GM18519 (cell line): Measurements from ENCODE around the gene NHLRC4.

Source experiments
- ATAC-seq: cut with Tn5 transposase; IDR thresholded peaks from one replicate; pipeline ENCODE4 v1.9.1; 2021; ENCODE audit warnings: mild to moderate bottlenecking, moderate library complexity; ENCODE audit not compliant: unreplicated experiment, low FRiP score

The NHLRC4 gene

DNA sequence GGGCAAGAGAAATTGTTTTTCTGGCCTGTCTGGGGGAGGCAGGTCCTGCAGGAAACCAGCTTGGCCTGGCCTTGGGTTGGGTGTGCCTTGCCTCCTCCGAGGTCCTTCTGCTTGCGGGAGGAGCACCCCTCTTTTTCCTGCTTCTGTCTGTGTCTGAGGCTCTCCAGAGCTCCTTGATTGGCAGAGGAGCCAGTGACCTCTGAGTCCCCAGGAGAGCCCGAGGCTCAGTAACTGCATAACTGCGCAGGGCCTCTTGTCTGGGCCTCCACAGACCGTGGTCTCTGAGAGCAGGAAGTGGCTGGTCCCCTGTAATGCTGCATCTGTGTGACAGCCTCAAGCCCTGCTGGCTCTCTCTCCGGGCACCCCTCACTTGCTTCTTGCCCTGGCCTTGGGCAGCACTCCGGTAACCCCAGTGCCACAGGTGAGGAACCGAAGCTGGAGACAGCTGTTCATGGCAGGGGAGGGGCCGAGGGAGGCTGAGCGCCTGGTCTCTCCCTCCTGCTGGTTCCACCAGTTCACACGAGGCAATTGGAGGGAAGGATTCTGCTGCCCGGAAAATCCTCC lies 37.7 kb upstream of the NHLRC4 start:
- ATAC-seq: no peak

DNA sequence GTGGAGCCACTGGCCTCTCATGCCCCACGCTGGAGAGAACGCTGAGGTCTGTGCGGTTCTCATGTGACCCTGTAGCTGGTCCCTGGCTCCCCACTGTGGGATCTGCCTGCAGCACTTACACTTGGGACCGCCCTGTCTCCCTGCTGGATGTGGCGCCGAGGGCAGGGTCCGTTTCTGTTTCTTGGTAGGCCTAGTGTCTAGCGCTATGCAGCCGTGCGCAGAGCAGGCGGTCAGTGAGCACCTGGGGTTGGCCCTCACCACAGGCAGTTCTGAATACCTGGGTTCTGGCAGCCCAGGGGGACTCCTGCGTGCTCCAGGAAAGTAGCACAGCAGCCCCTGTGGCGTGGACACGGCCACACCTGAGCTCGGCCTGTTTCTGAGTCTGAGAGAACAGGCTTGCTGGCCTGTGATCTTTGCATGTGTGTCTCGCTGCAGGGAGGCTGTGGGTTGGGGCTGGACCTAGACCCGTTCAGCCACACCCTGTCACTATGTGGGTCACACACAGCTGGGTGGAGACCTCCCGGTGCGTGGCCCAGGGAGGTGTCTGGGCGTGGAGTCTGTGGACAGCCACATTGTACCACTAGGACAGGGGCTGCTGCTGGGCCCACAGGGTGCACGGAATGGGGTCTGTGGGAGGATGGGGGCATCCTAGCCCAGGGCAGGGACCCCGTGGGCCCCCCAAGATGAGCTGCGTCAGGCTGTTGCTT lies 36.5 kb upstream of the NHLRC4 start:
- ATAC-seq: no peak

DNA sequence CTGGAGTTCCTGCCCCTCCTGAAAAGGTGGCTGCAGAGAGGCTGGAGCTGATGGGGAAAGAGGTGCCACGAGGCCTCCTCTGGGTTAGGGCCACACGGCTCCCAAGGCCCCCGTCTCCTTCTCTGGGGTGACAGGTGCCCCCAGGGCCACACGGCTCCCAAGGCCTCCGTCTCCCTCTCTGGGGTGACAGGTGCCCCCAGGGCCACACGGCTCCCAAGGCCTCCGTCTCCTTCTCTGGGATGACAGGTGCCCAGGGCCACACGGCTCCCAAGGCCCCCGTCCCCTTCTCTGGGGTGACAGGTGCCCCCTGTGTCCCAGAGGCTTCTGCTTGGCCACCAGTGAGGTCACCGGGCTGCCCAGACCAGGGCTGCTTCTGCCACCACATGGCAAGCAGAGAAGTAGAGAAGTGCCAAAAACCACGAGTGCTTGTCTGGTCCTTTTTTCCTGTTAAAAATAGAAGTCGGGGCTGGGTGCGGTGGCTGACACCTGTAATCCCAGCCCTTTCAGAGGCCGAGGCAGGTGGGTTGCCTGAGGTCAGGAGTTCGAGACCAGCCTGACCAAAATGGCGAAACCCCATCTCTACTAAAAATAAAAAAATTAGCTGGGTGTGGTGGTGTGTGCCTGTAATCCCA lies 35.2 kb upstream of the NHLRC4 start:
- ATAC-seq: no peak

DNA sequence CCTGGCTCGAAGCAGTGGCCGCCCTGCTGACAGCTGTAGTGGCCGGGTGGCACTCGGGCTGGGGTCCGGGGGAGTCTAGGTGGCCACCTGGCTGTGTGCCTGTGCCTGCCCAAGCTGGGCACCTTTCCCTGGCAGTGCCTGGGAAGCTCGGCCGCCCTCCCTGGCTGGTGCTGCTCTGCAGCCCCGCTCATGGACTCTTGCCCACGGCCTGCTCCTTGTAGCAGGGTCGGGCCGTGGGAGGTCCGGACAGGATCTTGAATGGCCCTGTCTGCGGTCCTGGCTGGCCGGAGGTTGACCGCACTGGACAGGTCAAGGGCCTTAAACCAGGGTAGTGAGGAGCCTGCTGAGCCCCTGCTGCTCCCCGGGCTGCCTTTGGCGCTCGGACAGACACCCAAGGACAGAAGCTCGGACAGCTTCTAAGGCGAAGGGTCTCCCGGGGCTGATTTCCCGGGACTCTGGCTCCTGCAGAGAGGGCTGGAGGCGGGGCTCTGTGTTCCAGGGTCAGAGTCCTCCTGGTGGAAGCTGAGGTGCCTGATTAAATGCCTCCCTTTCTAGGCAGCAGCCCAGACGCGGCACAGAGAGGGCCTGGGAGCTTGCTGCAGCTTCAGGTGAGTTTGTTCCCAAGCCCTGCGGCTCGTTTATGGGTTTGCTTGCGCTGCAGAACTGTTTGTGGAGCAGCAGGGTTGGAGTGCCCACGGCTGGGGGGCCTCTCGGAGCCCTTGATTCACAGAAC lies 33.2 kb upstream of the NHLRC4 start:
- no peak for ATAC-seq

DNA sequence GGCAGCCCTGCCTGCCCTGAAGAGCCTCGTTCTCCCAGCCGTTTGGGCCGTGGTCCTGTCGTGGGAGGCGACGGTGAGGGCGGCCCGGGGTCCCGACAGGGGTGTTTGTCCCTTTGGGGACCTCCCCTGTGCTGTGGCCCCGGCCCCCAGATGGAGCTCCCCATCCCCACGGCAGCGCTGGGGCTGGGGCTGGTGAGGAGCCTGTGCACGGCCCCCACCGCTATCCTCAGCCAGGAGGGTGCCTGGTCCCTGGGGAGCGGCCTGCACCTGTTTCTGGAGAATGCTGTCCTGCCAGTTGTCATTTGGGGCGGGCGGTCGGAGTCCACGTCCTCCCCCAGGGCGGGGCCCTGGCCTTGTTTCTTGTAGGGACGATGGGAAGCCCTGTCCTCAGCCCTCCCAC lies 32.7 kb upstream of the NHLRC4 start:
- ATAC-seq: no peak

DNA sequence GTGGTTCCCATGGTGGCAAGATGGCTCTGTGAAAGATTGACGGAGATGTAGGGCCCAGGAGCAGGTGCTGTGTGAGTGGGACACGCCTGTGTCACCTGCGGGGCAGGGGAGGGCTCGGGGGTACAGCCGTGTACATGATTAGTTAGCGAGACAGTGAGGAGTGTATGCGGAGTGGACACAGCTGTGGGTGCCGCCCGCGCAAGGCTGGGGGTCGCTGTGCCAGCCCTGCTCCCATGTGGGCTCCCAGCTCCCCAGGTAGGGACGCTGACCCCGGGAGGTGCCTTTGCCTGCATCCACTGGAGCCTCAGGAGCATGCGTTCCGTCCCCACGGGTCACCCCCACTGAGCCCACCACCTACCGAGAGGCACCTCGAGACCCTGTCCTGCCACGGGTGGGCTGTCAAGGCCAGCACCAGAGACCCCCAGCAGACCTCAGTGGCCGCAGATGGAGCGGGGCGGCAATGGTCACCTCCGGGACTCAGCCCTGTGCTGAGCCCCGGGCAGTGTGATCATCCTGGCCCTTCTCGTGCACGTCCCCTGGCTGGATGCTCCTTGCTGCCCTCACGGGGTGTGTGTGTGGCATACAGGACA lies 31.9 kb upstream of the NHLRC4 start:
- ATAC-seq: no peak

DNA sequence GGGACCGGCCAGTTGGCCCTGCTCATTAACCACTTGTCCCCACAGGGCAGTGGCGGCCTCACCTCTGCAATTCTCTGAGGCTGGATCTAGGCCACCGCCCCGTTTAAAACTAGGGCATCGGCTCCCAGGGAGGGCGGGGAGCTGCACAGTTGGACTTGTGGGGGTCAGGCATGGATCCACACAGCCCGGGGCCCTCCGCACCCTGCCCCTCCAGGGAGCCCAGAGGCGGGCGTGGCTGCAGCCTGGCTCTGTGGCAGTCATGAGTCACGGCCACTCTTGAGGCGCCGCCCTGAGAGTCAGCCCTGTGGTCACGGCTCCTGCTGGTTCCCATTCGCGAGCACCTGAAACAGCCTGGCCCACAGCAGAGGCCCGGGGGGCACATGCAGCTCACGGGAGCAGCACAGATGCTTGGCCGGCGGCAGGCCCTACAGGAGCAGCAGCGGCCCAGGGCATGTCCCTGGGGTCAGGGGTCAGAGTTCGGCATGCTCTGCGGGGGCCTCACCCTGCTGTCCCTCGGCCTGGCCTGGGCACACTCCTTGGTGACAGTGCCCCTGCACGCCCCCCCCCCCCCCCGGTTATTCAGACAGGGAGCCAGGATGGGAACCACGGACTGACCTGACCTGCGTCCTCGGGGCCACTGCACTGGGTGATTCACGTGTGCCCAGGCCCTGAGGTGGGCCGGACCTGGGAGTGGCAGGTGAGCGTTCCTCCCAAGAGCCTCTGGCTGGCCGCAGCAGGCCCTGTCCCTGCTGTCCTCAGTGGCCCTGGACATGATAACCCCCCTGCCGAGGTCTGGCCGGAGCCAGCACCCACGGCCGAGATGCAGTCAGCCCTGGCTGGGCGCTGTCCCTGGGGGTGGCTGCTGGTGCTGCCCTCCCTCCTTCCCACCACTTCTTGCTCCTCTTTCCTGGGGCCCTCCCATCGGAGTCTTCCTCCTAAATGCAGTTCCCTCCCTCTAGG lies 31.1 kb upstream of the NHLRC4 start:
- no peak for ATAC-seq

DNA sequence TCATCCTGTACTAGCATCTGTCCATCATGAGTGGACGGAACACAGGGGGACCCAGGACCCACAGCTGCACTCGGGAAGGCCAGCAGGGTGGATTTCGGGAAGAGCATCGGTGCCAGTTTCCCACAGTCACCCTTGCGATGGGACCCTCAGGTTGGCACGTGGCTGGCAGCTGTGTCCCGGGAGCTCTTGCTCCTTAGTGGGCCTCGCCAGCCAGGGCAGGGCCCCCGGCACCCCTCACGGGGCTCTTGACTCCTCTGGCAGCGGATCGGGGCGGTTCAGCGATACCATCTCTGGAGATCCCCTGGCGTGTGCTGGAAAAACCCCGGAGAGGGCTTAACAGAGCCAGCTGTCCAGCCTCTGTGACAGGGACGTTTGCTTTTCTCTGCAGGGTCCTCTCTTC lies 30.1 kb upstream of the NHLRC4 start:
- ATAC-seq: no peak

DNA sequence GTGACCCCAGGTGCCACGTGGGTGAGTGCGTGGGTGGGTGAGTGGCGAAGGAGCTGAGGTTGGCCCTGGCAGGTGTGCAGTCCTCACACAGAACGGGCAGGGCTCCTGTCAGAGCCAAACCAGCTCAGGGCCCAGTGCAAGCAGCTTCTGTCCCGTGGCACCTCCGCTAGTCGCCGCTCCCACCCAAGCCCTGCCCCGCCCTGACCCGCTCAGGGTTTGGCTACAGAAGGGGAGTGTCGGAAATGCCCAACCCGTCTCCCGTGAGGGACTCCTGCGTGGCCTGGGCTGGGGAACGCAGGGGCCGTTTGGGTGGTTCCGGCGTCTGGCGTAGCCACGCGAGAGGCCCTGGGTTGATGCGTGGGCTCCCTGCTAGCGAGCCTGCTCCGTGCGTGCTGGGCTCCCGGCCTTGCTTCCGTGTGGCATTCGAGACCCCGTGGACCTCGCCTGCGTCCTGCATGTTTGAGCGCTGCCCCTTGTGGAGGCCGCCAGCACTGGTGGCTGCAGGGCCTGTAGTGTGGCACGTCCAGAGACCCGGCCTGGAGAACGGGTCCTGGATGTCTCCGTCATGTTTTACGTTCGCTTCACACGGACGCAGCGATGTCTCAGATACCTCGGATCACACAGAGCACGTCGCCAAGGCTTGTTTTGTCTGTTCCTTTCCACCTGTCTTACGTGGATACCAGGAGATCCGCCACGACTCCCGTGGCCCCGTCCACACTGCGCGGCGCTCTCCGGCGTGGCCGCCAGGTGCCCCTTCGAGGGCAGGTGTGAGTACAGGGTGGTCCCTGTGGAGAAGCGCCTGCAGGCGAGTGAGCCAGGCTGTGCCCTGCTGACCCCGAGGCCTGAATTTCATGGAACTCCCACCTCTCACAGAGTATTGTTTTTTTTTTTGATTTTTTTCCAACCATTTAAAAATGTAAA lies 29.1 kb upstream of the NHLRC4 start:
- ATAC-seq: no peak

DNA sequence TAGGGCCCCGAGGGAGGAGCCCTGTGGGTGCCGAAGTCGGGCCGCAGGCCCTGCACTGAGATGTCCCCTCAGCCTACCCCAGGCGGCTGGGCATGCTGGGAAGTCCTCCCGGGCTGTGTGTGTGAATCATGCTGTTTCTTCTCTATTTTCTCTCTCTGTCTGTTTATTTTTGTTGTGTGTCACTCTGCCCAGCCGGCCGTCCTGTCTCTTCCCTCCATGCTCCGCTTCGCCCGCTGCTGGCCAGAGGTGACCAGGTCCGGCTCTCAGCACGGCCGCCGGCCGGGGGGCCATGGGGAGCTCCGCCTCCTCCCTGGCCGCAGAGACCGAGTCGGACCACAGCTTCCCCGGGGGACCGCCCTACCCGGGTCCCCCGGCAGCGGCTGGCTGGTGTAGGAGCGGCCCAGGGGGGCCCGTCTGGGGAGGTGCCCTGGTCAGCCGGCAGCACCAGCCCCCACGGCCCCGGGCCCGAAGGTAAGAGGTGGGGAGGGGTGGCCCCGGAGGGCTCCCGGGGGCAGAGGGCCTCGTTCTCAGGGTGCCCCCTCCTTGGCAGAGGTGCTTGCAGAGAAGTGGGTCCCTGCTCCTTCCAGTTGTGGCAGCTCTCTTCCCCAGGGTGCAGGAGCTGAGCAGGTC lies 26.8 kb upstream of the NHLRC4 start:
- ATAC-seq: no peak

DNA sequence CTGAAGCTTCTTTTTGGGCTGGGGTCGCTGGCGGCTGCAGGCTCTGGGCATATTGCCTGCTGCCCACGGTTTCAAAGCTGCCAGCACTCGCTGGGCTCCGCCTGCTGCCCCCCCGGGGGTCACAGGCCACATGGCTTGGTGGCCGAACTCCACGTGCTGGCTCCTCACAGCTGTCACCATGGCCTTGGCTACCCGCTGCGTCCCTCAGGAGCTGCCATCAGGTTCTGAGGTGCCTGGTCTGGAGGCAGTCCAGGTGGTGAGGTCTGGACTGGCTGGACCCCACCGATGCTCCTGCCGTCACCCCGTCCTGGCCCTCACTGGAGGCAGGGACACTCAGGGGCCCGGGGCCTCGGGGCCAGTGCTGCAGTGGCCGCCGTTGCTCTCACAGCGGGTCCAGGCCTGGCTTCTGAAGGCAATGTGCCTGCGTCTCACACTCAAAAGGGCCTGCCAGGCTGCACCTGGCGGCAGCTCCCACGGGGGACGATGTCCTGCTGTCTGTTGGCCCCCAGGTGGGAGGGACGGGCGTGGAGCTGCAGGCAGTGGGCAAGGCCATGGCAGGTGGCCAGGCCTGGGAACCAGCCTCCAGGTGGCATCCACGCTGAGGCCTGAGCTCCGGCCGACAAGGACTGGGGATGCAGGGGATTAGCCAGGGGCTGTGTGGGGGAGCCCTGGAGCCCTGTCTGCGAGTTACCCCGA lies 26.0 kb upstream of the NHLRC4 start:
- no peak for ATAC-seq

DNA sequence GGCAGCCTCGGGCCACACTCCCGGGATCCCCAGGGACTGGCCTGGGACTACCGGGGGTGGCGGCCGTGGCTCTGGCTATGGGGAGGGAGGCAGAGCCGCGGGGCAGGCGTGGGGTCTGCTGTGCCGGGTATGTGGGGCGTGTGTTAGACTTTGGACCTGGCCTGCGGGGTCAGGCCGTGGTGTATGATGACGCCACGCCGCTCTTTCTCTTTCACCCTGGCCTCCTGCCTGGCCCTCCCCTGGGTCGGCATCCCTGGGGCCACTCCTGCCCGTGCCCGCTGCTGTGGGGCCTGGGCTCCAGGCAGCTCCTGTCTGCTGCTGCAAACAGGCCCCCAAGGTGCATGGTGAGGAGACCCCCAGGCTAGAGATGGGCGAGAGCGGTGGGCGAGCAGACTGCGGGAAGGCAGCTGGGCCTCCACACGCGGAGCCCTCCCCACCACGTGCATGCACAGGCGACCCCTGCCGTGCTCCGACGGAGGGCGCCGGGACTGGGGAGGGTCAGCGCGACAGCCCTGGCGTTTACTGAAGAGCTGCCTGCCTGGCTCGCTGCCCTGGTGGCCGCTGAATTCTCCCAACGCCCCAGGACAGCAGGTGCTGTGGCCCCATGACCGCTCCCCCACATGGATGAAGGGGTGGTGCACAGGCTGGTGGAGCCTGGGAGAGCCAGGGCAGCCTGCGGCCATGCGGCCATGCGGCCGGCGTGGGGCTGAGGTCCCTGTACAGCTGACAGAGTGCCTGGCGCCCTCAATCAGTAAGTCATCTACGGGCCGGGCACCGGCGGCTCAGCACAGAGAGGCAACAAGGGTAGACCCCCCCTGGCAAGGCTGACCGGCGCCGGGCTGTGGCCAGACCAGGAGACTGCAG lies 23.3 kb upstream of the NHLRC4 start:
- ATAC-seq: no peak

DNA sequence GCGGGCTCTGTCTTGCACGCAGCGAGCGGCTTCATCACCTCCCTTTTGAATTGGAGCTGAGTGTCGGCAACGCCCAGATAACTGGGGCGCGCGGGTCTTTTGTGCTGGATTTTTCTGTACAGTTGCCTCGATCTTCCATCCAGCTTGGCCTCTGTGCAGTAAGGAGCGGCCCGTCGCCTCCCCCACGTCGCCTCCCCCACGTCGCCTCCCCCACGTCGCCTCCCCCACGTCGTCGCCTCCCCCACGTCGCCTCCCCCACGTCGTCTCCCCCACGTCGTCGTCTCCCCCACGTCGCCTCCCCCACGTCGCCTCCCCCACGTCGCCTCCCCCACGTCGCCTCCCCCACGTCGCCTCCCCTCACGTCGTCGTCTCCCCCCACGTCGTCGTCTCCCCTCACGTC lies 22.3 kb upstream of the NHLRC4 start:
- no peak for ATAC-seq

DNA sequence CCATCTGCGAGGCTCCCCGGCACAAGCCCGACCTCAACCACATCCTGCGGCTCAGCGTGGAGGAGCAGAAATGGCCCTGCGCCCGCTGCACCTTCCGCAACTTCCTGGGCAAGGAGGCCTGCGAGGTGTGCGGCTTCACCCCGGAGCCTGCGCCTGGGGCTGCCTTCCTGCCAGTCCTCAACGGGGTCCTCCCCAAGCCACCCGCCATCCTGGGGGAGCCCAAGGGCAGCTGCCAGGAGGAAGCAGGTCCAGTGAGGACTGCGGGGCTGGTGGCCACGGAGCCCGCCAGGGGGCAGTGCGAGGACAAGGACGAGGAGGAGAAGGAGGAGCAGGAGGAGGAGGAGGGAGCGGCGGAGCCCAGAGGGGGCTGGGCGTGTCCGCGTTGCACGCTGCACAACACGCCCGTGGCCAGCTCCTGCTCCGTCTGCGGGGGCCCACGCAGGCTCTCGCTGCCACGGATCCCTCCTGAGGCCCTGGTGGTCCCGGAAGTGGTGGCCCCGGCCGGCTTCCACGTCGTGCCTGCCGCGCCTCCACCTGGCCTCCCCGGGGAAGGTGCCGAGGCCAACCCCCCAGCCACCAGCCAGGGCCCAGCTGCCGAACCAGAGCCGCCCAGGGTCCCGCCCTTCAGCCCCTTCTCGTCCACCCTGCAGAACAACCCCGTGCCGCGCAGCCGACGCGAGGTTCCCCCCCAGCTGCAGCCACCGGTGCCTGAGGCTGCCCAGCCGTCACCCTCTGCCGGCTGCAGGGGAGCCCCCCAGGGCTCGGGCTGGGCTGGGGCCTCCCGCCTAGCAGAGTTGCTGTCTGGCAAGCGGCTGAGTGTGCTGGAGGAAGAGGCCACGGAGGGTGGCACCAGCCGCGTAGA lies 19.7 kb upstream of the NHLRC4 start:
- ATAC-seq: no peak

DNA sequence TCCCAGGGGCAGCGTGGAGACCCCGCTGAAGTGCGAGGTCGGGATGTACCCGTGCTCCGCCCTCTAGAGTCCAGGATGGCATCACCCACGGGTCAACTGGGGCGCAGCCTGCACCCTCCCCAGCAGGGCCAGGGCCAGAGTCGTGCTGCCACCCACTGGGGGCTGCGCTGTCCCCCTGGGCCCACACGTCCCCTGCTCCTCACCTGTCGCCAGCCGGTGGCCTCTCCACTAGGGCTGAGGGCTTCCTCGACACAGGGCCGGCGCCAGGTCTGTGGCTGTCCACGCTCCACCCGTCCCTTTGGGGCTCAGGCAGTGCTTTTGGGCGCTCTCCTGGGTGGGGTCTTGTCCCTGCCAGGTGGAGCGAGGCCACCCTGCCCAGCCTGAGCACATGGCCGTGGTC lies 18.2 kb upstream of the NHLRC4 start:
- ATAC-seq: no peak
